Measurements from ENCODE around the gene ATP6V1B1.
"Not testable (repeated sequence)": the region's sequence is repeated elsewhere in the genome, so short reads cannot be mapped to it uniquely, and the experiment has no call there.

ATP6V1B1 gene

GRCh38 chr2:71008342-71008741 is 72.6 kb downstream of the ATP6V1B1 start:
- DNase-seq (ENCODE audit: low spot score), result no peak

GRCh38 chr2:71011786-71012185 is 76.1 kb downstream of the ATP6V1B1 start:
- not testable (repeated sequence) for DNase-seq (ENCODE audit: low spot score)
